PFSK-1 (cell line): ENCODE data around the gene ATF1.

Experiments used
- FOXP2 ChIP-seq: optimal IDR thresholded peaks from 2 replicates; pipeline ENCODE3; 2011; ENCODE audit warnings: borderline replicate concordance, control low read depth, inconsistent platforms; ENCODE audit not compliant: insufficient read depth; ENCODE audit errors: extremely low read length, extremely low read depth
- POLR2AphosphoS5 ChIP-seq: IDR thresholded peaks from 2 replicates; pipeline ENCODE4 v1.6.1; 2012; ENCODE audit warnings: low read depth, mild to moderate bottlenecking, control low read depth, low read length, moderate library complexity
- REST ChIP-seq, 2 experiments: IDR thresholded peaks; 2 replicates each; pipeline versions ENCODE4 v1.6.1 to v1.8.0; 2011 to 2012; ENCODE audit warnings: low read depth in 2 of 2, low read length in 2 of 2, control low read depth in 1 of 2, inconsistent platforms in 1 of 2, mild to moderate bottlenecking in 1 of 2, moderate library complexity in 1 of 2; ENCODE audit not compliant: insufficient read depth in 1 of 2
- SIN3A ChIP-seq: IDR thresholded peaks from 2 replicates; pipeline ENCODE4 v1.6.1; 2012; ENCODE audit warnings: mild to moderate bottlenecking, low read length, moderate library complexity, borderline replicate concordance; ENCODE audit not compliant: insufficient read depth
- TAF1 ChIP-seq: IDR thresholded peaks from 2 replicates; pipeline ENCODE4 v1.6.1; 2012; ENCODE audit warnings: low read length, control low read depth, borderline replicate concordance; ENCODE audit not compliant: insufficient read depth

Gene ATF1

DNA sequence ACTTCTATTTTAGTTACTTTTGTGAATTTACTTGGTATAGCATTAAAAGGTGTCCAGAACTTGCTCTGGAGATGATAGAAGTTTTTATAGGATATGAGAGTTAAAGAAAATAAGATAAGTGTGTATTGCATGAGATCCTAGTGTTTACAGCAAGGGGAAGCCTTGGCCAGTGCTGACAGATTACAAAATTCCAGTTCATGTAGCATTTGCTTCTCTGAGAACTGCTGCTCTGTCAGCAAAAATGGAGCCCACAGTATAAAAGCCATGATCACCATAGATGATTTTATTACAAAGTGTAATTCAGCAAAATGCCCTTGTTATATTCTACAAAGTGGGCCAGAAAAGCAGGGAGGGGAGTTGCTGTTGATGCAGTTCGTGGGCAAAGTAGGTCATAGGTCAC lies 40.0 kb upstream of the ATF1 start:
- TF ChIP-seq REST (IDR thresholded peaks at IDR 0.05; ENCODE audit: insufficient read depth in 1 of 2, low read depth in 2 of 2, low read length in 2 of 2) (no peak), SIN3A (no peak), POLR2AphosphoS5 (no peak), FOXP2 (no peak), TAF1 (no peak)

GRCh38 chr12:50725011-50725942 lies 38.6 kb upstream of the ATF1 start:
- TF ChIP-seq REST (IDR thresholded peaks at IDR 0.05; ENCODE audit: insufficient read depth in 1 of 2, low read depth in 2 of 2, low read length in 2 of 2) = no peak

DNA sequence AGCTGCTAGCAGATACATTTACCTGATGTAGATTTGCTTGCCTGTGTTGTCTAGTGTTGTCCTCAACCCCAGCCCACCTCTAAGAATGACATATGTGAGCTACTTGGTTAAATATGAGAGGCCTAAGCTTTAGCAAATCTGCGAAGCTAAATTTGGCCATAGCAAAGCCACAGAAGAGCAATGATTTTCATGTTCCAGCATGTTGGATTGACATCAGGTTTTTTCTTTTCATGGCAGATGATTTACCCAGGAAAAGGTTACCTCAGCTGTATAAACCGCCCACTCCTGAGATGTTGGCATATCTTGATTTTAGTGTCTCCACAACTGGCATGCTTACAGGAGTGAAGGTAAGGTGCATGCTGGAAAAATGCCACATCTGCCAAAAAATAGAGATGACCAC lies 36.4 kb upstream of the ATF1 start:
- TF ChIP-seq REST (IDR thresholded peaks at IDR 0.05; ENCODE audit: insufficient read depth in 1 of 2, low read depth in 2 of 2, low read length in 2 of 2) = no peak
- no peak for TF ChIP-seq TAF1
- TF ChIP-seq FOXP2 = no peak
- TF ChIP-seq POLR2AphosphoS5 = no peak
- no peak for TF ChIP-seq SIN3A

GRCh38 chr12:50728417-50728816 lies 35.5 kb upstream of the ATF1 start:
- no peak for TF ChIP-seq POLR2AphosphoS5
- no peak for TF ChIP-seq SIN3A
- TF ChIP-seq FOXP2 = no peak
- TF ChIP-seq REST (IDR thresholded peaks at IDR 0.05; ENCODE audit: insufficient read depth in 1 of 2, low read depth in 2 of 2, low read length in 2 of 2) = no peak
- no peak for TF ChIP-seq TAF1

DNA sequence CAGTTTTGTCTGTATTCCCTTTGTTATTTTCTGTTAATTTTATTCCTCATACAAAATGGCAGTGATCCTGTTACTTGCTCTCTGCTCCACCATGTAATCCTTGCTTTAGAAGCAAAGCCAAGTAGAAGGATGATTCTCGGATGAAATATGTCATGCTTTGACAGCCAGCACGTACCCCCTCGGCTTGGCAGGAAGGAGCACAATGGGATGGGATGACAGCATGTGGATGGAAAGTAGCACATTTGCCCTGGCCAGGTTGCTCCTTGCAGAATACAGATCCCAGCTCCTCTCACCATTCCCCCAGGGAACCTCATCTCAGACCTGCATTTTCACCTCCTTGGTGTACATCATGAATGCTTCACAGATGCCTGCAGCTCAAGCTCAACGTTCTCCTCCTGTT lies 35.1 kb upstream of the ATF1 start:
- TF ChIP-seq TAF1 = no peak
- TF ChIP-seq POLR2AphosphoS5 = no peak
- no peak for TF ChIP-seq REST (IDR thresholded peaks at IDR 0.05; ENCODE audit: insufficient read depth in 1 of 2, low read depth in 2 of 2, low read length in 2 of 2)
- TF ChIP-seq FOXP2 = no peak
- no peak for TF ChIP-seq SIN3A
